Natural killer cell (primary cell): ENCODE data around the gene AMT. TPM values are rescaled to one million over a fixed set of nuclear protein-coding genes. Genes with fewer than 3 reads are reported as not detected.

ENCODE experiments used
- ATAC-seq, 3 donors: fragments of 150-1000 bp in 2 of 3; fragments of 200-7000 bp in 1 of 3; cut with Tn5 transposase; 1 replicate in 1 of 3; 2 replicates in 2 of 3; pipeline ENCODE4 v1.10.0; 2021; ENCODE audit warnings: mild to moderate bottlenecking in 2 of 3, moderate library complexity in 2 of 3
- DNase-seq, 2 donors: peaks; one replicate each; pipeline versions ENCODE4 v3.0.0 to v3.0.0-alpha.2; 2013 to 2021; ENCODE audit warnings: mixed read lengths in 1 of 2
- H3K27ac ChIP-seq: one replicate; pipeline ENCODE4 v1.5.1; 2013; ENCODE audit warnings: mild to moderate bottlenecking, low read length
- H3K27me3 ChIP-seq: one replicate; pipeline ENCODE4 v1.6.1; 2013; ENCODE audit warnings: low read length; ENCODE audit not compliant: control insufficient read depth, insufficient read depth
- H3K36me3 ChIP-seq: one replicate; pipeline ENCODE4 v1.6.1; 2013; ENCODE audit warnings: low read length; ENCODE audit not compliant: control insufficient read depth, insufficient read depth
- H3K4me1 ChIP-seq: one replicate; pipeline ENCODE4 v1.6.1; 2013; ENCODE audit warnings: low read length; ENCODE audit not compliant: control insufficient read depth, insufficient read depth
- H3K4me3 ChIP-seq: one replicate; pipeline ENCODE4 v1.5.1; 2013; ENCODE audit warnings: low read length
- H3K9me3 ChIP-seq: one replicate; pipeline ENCODE4 v1.6.1; 2013; ENCODE audit warnings: low read length; ENCODE audit not compliant: control insufficient read depth, insufficient read depth
- H3K27ac Mint-ChIP-seq, 2 donors: one replicate each; pipeline ENCODE4 v1.8.0; 2022; ENCODE audit warnings: mild to moderate bottlenecking in 2 of 2, mixed read lengths in 2 of 2, moderate library complexity in 1 of 2
- H3K27me3 Mint-ChIP-seq, 2 donors: one replicate each; pipeline ENCODE4 v1.8.0; 2022; ENCODE audit warnings: low read depth in 2 of 2, mixed read lengths in 2 of 2
- H3K36me3 Mint-ChIP-seq: one replicate; pipeline ENCODE4 v1.8.0; 2022; ENCODE audit warnings: mixed read lengths
- H3K4me1 Mint-ChIP-seq, 2 donors: one replicate each; pipeline ENCODE4 v1.8.0; 2022; ENCODE audit warnings: mixed read lengths in 2 of 2
- H3K4me3 Mint-ChIP-seq: one replicate; pipeline ENCODE4 v1.8.0; 2022; ENCODE audit warnings: mild to moderate bottlenecking, moderate library complexity, mixed read lengths
- H3K9me3 Mint-ChIP-seq, 2 donors: one replicate each; pipeline ENCODE4 v1.8.0; 2022; ENCODE audit warnings: mixed read lengths in 2 of 2
- CTCF ChIP-seq: fragments of 200-600 bp; IDR thresholded peaks from one replicate; pipeline ENCODE4 v1.8.0; 2022; ENCODE audit warnings: antibody characterized with exemption
- WGBS: methylation state at CpG from one replicate; pipeline ENCODE4 v1.1.7; 2013; ENCODE audit warnings: missing lambda C conversion rate; ENCODE audit not compliant: insufficient coverage; 5-methylcytosine and 5-hydroxymethylcytosine counted together
- intact Hi-C: fragments of 100-400 bp; cut with micrococcal nuclease; formaldehyde crosslinking; loops from one replicate; pipeline ENCODE4 v1.14.2; 2022
- total RNA-seq, 4 donors: library from RNA; stranded (reverse); fragments of 120-200 nt in 1 of 4; gene quantifications; one replicate each; pipeline versions ENCODE4 v1.2.3 to v1.2.4, GENCODE V29; 2013 to 2022

The AMT gene
- total RNA-seq, 3 donors from 2014 or later (not counting 1 experiment from before 2014, with no cell fraction given), result 13.4 to 14.2 (median 14.0) TPM

- DNase-seq (no peak), ATAC-seq (no peak)
- Mint-ChIP-seq H3K9me3 (no peaks in the 10 kb centered on the region), H3K36me3 (no peaks in the 10 kb centered on the region), H3K27ac (peak overlapping the region; percentile 80 to 84), H3K4me1 (peaks cover 45 to 59% of the 10 kb centered on the region in 2 donors), H3K27me3 (no peaks in the 10 kb centered on the region), H3K4me3 (peak overlapping the region; percentile 55)
- TF ChIP-seq CTCF, result no peak
- Histone ChIP-seq H3K27ac (peak overlapping the region; percentile 33), H3K27me3 (no peaks in the 10 kb centered on the region), H3K9me3 (no peaks in the 10 kb centered on the region), H3K4me1 (peaks cover 39% of the 10 kb centered on the region), H3K36me3 (peaks cover 2% of the 10 kb centered on the region), H3K4me3 (no peak overlapping the region)
- intact Hi-C loops, result loop anchor here (5.0 kb wide), 1 partner anchor 61 kb away; no protein-coding TSS in a partner anchor
- 44% methylated on average over 7 of the region's 11 CpGs for WGBS
These were observed 36.1 kb downstream of the AMT start for GRCh38 chr3:49386056-49386756.

DNA sequence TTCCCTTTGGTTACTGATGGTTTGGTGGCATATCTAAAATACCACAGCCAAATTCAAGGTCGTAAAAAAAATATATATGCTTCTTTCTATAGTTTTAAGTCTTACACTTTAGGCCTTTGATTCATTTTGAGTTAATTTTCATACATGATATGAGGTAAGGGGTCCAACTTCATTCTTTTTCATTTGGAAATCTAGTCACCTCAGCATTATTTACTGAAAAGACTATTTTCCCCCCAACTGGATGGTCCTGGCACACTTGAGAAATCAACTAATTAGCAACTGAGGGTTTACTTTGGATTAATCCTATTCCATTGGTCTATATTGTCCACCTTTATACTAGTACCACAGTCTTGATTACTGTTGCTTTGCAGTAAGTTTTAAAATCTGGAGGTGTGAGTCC, 36.7 kb downstream of the AMT start:
- peaks cover 2% of the 10 kb centered on the region for H3K36me3 ChIP-seq
- no peak for DNase-seq
- no peak for ATAC-seq
- no peaks in the 10 kb centered on the region for H3K27me3 Mint-ChIP-seq
- H3K4me1 Mint-ChIP-seq, result peaks cover 45 to 59% of the 10 kb centered on the region in 2 donors
- H3K4me3 Mint-ChIP-seq, result peak overlapping the region; percentile 55
- WGBS, result no CpG with 5 or more reads among the region's 1 CpG
- no peaks in the 10 kb centered on the region for H3K9me3 ChIP-seq
- no peak for TF ChIP-seq CTCF
- H3K27ac ChIP-seq, result no peak overlapping the region
- no peaks in the 10 kb centered on the region for H3K9me3 Mint-ChIP-seq
- intact Hi-C loops, result loop anchor here (5.0 kb wide), 1 partner anchor 62 kb away; no protein-coding TSS in a partner anchor
- H3K27ac Mint-ChIP-seq, result peak overlapping the region; percentile 80 to 84
- H3K4me1 ChIP-seq, result peaks cover 42% of the 10 kb centered on the region
- no peak overlapping the region for H3K4me3 ChIP-seq
- H3K36me3 Mint-ChIP-seq, result no peaks in the 10 kb centered on the region
- no peaks in the 10 kb centered on the region for H3K27me3 ChIP-seq

GRCh38 chr3:49383387-49383786, 38.9 kb downstream of the AMT start:
- H3K9me3 ChIP-seq, result no peaks in the 10 kb centered on the region
- intact Hi-C loops, result no loop called here
- Mint-ChIP-seq H3K27me3 (no peaks in the 10 kb centered on the region), H3K36me3 (no peaks in the 10 kb centered on the region), H3K4me3 (peak overlapping the region; percentile 37), H3K9me3 (no peaks in the 10 kb centered on the region), H3K27ac (peak overlapping the region; percentile 80 to 84), H3K4me1 (peaks cover 56 to 66% of the 10 kb centered on the region in 2 donors)
- H3K27ac ChIP-seq, result no peak overlapping the region
- no peaks in the 10 kb centered on the region for H3K36me3 ChIP-seq
- H3K27me3 ChIP-seq, result no peaks in the 10 kb centered on the region
- 81% methylated on average over 4 of the region's 5 CpGs for WGBS
- ATAC-seq (no peak), DNase-seq (no peak)
- peaks cover 43% of the 10 kb centered on the region for H3K4me1 ChIP-seq
- H3K4me3 ChIP-seq, result no peak overlapping the region
- TF ChIP-seq CTCF, result no peak
